ENCODE data around the gene PPCS.
"Not testable (repeated sequence)": the region's sequence is repeated elsewhere in the genome, so short reads cannot be mapped to it uniquely, and the experiment has no call there.

Gene PPCS

DNA sequence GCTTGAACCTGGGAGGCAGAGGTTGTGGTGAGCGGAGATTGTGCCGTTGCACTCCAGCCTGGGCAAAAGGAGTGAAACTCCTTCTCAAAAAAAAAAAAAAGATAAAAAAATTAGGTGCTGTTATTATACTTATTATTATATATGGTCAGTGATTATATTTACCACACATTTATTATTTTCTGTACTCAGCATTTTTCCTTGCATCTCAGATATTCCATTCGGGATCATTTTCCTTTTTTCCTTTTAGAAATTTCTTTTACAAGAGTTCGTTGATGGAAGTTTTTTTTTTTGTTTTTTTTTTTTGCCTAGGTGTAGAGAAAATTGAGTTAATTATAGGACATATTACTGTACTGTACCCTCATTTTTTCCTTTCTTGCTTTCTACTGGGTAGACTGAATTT, 20.3 kb downstream of the PPCS start:
- Histone ChIP-seq H3K9me3 (ENCODE audit: control insufficient read depth in 1 of 2, low read length in 2 of 2) (no peaks in the 10 kb centered on the region), H3K27ac (ENCODE audit: low read depth, low read length) (no peak overlapping the region), H3K9ac (ENCODE audit: low read depth in 1 of 2, low read length in 2 of 2) (no peak overlapping the region), H3K36me3 (ENCODE audit: control insufficient read depth in 1 of 2, insufficient read depth in 2 of 2, low read length in 2 of 2) (no peaks in the 10 kb centered on the region), H3K4me3 (ENCODE audit: low read depth in 1 of 2, low read length in 2 of 2) (no peak overlapping the region), H3K27me3 (ENCODE audit: control insufficient read depth in 1 of 2, insufficient read depth in 2 of 2, low read length in 2 of 2) (no peaks in the 10 kb centered on the region), H3K4me1 (ENCODE audit: control insufficient read depth in 1 of 2, insufficient read depth in 2 of 2, low read length in 2 of 2) (no peaks in the 10 kb centered on the region)

GRCh38 chr1:42477354-42477753, 21.0 kb downstream of the PPCS start:
- H3K4me1 ChIP-seq (ENCODE audit: control insufficient read depth in 1 of 2, insufficient read depth in 2 of 2, low read length in 2 of 2); H3K4me3 ChIP-seq (ENCODE audit: low read depth in 1 of 2, low read length in 2 of 2); H3K27ac ChIP-seq (ENCODE audit: low read depth, low read length); H3K36me3 ChIP-seq (ENCODE audit: control insufficient read depth in 1 of 2, insufficient read depth in 2 of 2, low read length in 2 of 2); H3K27me3 ChIP-seq (ENCODE audit: control insufficient read depth in 1 of 2, insufficient read depth in 2 of 2, low read length in 2 of 2); H3K9ac ChIP-seq (ENCODE audit: low read depth in 1 of 2, low read length in 2 of 2); H3K9me3 ChIP-seq (ENCODE audit: control insufficient read depth in 1 of 2, low read length in 2 of 2): not testable (repeated sequence)

- Histone ChIP-seq H3K4me1 (ENCODE audit: control insufficient read depth in 1 of 2, insufficient read depth in 2 of 2, low read length in 2 of 2) (no peaks in the 10 kb centered on the region), H3K4me3 (ENCODE audit: low read depth in 1 of 2, low read length in 2 of 2) (no peak overlapping the region), H3K27ac (ENCODE audit: low read depth, low read length) (no peak overlapping the region), H3K9ac (ENCODE audit: low read depth in 1 of 2, low read length in 2 of 2) (no peak overlapping the region), H3K9me3 (ENCODE audit: control insufficient read depth in 1 of 2, low read length in 2 of 2) (no peaks in the 10 kb centered on the region), H3K36me3 (ENCODE audit: control insufficient read depth in 1 of 2, insufficient read depth in 2 of 2, low read length in 2 of 2) (no peaks in the 10 kb centered on the region), H3K27me3 (ENCODE audit: control insufficient read depth in 1 of 2, insufficient read depth in 2 of 2, low read length in 2 of 2) (no peaks in the 10 kb centered on the region)
Measured at GRCh38 chr1:42477775-42478174, 21.4 kb downstream of the PPCS start.

- Histone ChIP-seq H3K9ac (ENCODE audit: low read depth in 1 of 2, low read length in 2 of 2) (no peak overlapping the region), H3K4me3 (ENCODE audit: low read depth in 1 of 2, low read length in 2 of 2) (no peak overlapping the region), H3K27ac (ENCODE audit: low read depth, low read length) (no peak overlapping the region), H3K9me3 (ENCODE audit: control insufficient read depth in 1 of 2, low read length in 2 of 2) (no peaks in the 10 kb centered on the region), H3K4me1 (ENCODE audit: control insufficient read depth in 1 of 2, insufficient read depth in 2 of 2, low read length in 2 of 2) (no peaks in the 10 kb centered on the region), H3K36me3 (ENCODE audit: control insufficient read depth in 1 of 2, insufficient read depth in 2 of 2, low read length in 2 of 2) (peaks cover 0 to 3% of the 10 kb centered on the region in 2 donors), H3K27me3 (ENCODE audit: control insufficient read depth in 1 of 2, insufficient read depth in 2 of 2, low read length in 2 of 2) (no peaks in the 10 kb centered on the region)
Measured at GRCh38 chr1:42479621-42480020, 23.3 kb downstream of the PPCS start.

GRCh38 chr1:42480921-42481320, 24.6 kb downstream of the PPCS start:
- no peaks in the 10 kb centered on the region for H3K9me3 ChIP-seq (ENCODE audit: control insufficient read depth in 1 of 2, low read length in 2 of 2)
- peaks cover 0 to 3% of the 10 kb centered on the region in 2 donors for H3K36me3 ChIP-seq (ENCODE audit: control insufficient read depth in 1 of 2, insufficient read depth in 2 of 2, low read length in 2 of 2)
- H3K4me1 ChIP-seq (ENCODE audit: control insufficient read depth in 1 of 2, insufficient read depth in 2 of 2, low read length in 2 of 2): no peaks in the 10 kb centered on the region
- H3K4me3 ChIP-seq (ENCODE audit: low read depth in 1 of 2, low read length in 2 of 2): no peak overlapping the region
- no peak overlapping the region for H3K27ac ChIP-seq (ENCODE audit: low read depth, low read length)
- no peaks in the 10 kb centered on the region for H3K27me3 ChIP-seq (ENCODE audit: control insufficient read depth in 1 of 2, insufficient read depth in 2 of 2, low read length in 2 of 2)
- no peak overlapping the region for H3K9ac ChIP-seq (ENCODE audit: low read depth in 1 of 2, low read length in 2 of 2)

GRCh38 chr1:42482635-42483153, 26.4 kb downstream of the PPCS start:
- H3K27me3 ChIP-seq (ENCODE audit: control insufficient read depth in 1 of 2, insufficient read depth in 2 of 2, low read length in 2 of 2): no peaks in the 10 kb centered on the region
- H3K4me3 ChIP-seq (ENCODE audit: low read depth in 1 of 2, low read length in 2 of 2): no peak overlapping the region
- H3K36me3 ChIP-seq (ENCODE audit: control insufficient read depth in 1 of 2, insufficient read depth in 2 of 2, low read length in 2 of 2): peaks cover 0 to 3% of the 10 kb centered on the region in 2 donors
- no peak overlapping the region for H3K9ac ChIP-seq (ENCODE audit: low read depth in 1 of 2, low read length in 2 of 2)
- no peaks in the 10 kb centered on the region for H3K4me1 ChIP-seq (ENCODE audit: control insufficient read depth in 1 of 2, insufficient read depth in 2 of 2, low read length in 2 of 2)
- H3K27ac ChIP-seq (ENCODE audit: low read depth, low read length): no peak overlapping the region
- no peaks in the 10 kb centered on the region for H3K9me3 ChIP-seq (ENCODE audit: control insufficient read depth in 1 of 2, low read length in 2 of 2)

- Histone ChIP-seq H3K9ac (ENCODE audit: low read depth in 1 of 2, low read length in 2 of 2) (no peak overlapping the region), H3K4me1 (ENCODE audit: control insufficient read depth in 1 of 2, insufficient read depth in 2 of 2, low read length in 2 of 2) (no peaks in the 10 kb centered on the region), H3K9me3 (ENCODE audit: control insufficient read depth in 1 of 2, low read length in 2 of 2) (no peaks in the 10 kb centered on the region), H3K27ac (ENCODE audit: low read depth, low read length) (no peak overlapping the region), H3K4me3 (ENCODE audit: low read depth in 1 of 2, low read length in 2 of 2) (no peak overlapping the region), H3K27me3 (ENCODE audit: control insufficient read depth in 1 of 2, insufficient read depth in 2 of 2, low read length in 2 of 2) (no peaks in the 10 kb centered on the region), H3K36me3 (ENCODE audit: control insufficient read depth in 1 of 2, insufficient read depth in 2 of 2, low read length in 2 of 2) (peaks cover 0 to 3% of the 10 kb centered on the region in 2 donors)
Measured at GRCh38 chr1:42484382-42484781, 28.0 kb downstream of the PPCS start.

DNA sequence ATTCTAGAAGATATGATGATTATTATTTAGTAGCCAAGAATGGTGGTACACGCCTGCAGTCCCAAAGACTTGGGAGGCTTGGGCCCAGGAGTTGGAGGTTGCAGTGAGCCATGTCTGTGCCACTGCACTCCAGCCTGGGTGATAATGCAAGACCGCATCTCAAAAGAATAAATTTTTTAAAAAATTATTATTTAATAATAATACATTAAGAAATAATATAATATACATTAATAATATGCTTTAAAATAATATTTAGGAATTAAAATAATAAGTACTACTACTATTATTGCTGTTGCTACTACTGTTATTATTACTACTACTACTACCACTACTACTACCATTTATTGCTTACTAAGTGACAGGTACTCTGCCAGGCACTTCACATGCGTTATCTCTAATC, 33.9 kb downstream of the PPCS start:
- H3K36me3 ChIP-seq (ENCODE audit: control insufficient read depth in 1 of 2, insufficient read depth in 2 of 2, low read length in 2 of 2): no peaks in the 10 kb centered on the region
- no peaks in the 10 kb centered on the region for H3K4me1 ChIP-seq (ENCODE audit: control insufficient read depth in 1 of 2, insufficient read depth in 2 of 2, low read length in 2 of 2)

GRCh38 chr1:42502031-42502430, 45.7 kb downstream of the PPCS start:
- not testable (repeated sequence) for H3K4me1 ChIP-seq (ENCODE audit: control insufficient read depth in 1 of 2, insufficient read depth in 2 of 2, low read length in 2 of 2); H3K36me3 ChIP-seq (ENCODE audit: control insufficient read depth in 1 of 2, insufficient read depth in 2 of 2, low read length in 2 of 2); H3K27ac ChIP-seq (ENCODE audit: low read depth, low read length); H3K4me3 ChIP-seq (ENCODE audit: low read depth in 1 of 2, low read length in 2 of 2); H3K27me3 ChIP-seq (ENCODE audit: control insufficient read depth in 1 of 2, insufficient read depth in 2 of 2, low read length in 2 of 2); H3K9ac ChIP-seq (ENCODE audit: low read depth in 1 of 2, low read length in 2 of 2)
- H3K9me3 ChIP-seq (ENCODE audit: control insufficient read depth in 1 of 2, low read length in 2 of 2): peaks cover 13 to 28% of the 10 kb centered on the region in 2 donors

More for the DNA sequence above, 33.9 kb downstream of the PPCS start:
- Histone ChIP-seq H3K27me3 (ENCODE audit: control insufficient read depth in 1 of 2, insufficient read depth in 2 of 2, low read length in 2 of 2) (no peaks in the 10 kb centered on the region), H3K27ac (ENCODE audit: low read depth, low read length) (no peak overlapping the region), H3K4me3 (ENCODE audit: low read depth in 1 of 2, low read length in 2 of 2) (no peak overlapping the region), H3K9me3 (ENCODE audit: control insufficient read depth in 1 of 2, low read length in 2 of 2) (no peaks in the 10 kb centered on the region), H3K9ac (ENCODE audit: low read depth in 1 of 2, low read length in 2 of 2) (no peak overlapping the region)

DNA sequence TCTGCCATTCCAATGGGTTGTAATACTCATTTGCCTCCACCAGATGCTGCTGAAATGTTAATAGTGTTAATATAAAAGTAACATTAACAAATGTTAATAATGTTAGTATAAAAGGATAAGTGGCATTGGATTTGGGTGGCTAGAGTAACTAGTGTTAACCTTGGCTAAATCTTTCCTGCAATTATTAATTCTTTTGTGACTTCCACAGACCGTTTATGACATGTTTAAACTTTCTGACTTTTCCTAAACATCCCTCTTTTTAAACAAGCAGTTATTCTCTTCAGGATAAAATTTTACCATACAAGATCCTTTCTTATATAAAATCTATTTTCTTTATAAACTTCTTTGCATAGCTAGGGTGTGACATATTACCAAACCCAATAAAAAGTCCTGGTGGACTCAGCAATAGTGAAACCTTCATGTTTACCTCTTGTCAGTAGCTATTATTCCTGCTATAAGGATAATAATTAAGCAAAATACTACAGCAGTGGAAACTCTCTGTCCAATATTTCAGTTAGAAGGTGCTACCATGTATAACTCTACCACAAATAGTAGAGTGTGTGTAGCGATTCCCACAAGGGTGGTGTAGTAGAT, 48.3 kb downstream of the PPCS start:
- no peak overlapping the region for H3K4me3 ChIP-seq (ENCODE audit: low read depth in 1 of 2, low read length in 2 of 2)
- H3K4me1 ChIP-seq (ENCODE audit: control insufficient read depth in 1 of 2, insufficient read depth in 2 of 2, low read length in 2 of 2): no peaks in the 10 kb centered on the region
- H3K9ac ChIP-seq (ENCODE audit: low read depth in 1 of 2, low read length in 2 of 2): no peak overlapping the region
- H3K27ac ChIP-seq (ENCODE audit: low read depth, low read length): no peak overlapping the region
- no peaks in the 10 kb centered on the region for H3K27me3 ChIP-seq (ENCODE audit: control insufficient read depth in 1 of 2, insufficient read depth in 2 of 2, low read length in 2 of 2)
- no peaks in the 10 kb centered on the region for H3K36me3 ChIP-seq (ENCODE audit: control insufficient read depth in 1 of 2, insufficient read depth in 2 of 2, low read length in 2 of 2)
- peaks cover 25 to 46% of the 10 kb centered on the region in 2 donors for H3K9me3 ChIP-seq (ENCODE audit: control insufficient read depth in 1 of 2, low read length in 2 of 2)

Measured in duodenal mucosa (tissue), 2 donors.